Activated CD4-positive, CD25-positive, alpha-beta regulatory T cell treated with anti-CD3 and anti-CD28 coated beads, Interleukin-2, amount 50 U/mL, for 24 hours (primary cell): Measurements from ENCODE around the gene LENG1.
A peak's percentile ranks its signal among the peaks of the same experiment; 100 is the strongest.
"Not testable (repeated sequence)": the region's sequence is repeated elsewhere in the genome, so short reads cannot be mapped to it uniquely, and the experiment has no call there.

Experiments
- ATAC-seq, 2 donors: fragments of 150-1000 bp; cut with Tn5 transposase; one replicate each; pipeline ENCODE4 v1.10.0; 2021; ENCODE audit warnings: mild to moderate bottlenecking in 1 of 2, moderate library complexity in 1 of 2

Gene LENG1

GRCh38 chr19:54189145-54189734 is 29.7 kb upstream of the LENG1 start, which contains the start of gene MBOAT7:
MBOAT7 (minus strand) TSS chr19:54189580; CDS start chr19:54188508, 1,072 bp downstream.
- ATAC-seq = peak; percentile 3 to 41

- no peak for ATAC-seq
Observed at GRCh38 chr19:54188215-54188871, 28.8 kb upstream of the LENG1 start.

GRCh38 chr19:54186934-54187381 is 27.4 kb upstream of the LENG1 start:
- ATAC-seq = no peak

- ATAC-seq = no peak
Observed at GRCh38 chr19:54186351-54186750, 26.8 kb upstream of the LENG1 start.

- no peak for ATAC-seq
Observed at GRCh38 chr19:54183431-54183830, 23.9 kb upstream of the LENG1 start.

GRCh38 chr19:54181894-54182293 is 22.4 kb upstream of the LENG1 start:
- not testable (repeated sequence) for ATAC-seq

GRCh38 chr19:54180691-54181091 is 21.2 kb upstream of the LENG1 start:
- ATAC-seq = no peak

- no peak for ATAC-seq
Observed at GRCh38 chr19:54179921-54180461, 20.5 kb upstream of the LENG1 start.

- ATAC-seq = no peak
Observed at GRCh38 chr19:54179262-54179852, 19.8 kb upstream of the LENG1 start.

GRCh38 chr19:54178581-54179261 is 19.2 kb upstream of the LENG1 start:
- ATAC-seq = peak; percentile 87 to 92

- ATAC-seq = no peak
Observed at GRCh38 chr19:54173951-54174834, 14.7 kb upstream of the LENG1 start.

- no peak for ATAC-seq
Observed at GRCh38 chr19:54173359-54173699, 13.8 kb upstream of the LENG1 start.

- peak in 1 of 2 donors; percentile 32 for ATAC-seq
Observed at GRCh38 chr19:54172471-54173358, 13.2 kb upstream of the LENG1 start, which contains the start of gene TMC4. TMC4 (minus strand) TSS chr19:54173160; CDS start chr19:54173117, 43 bp downstream.

GRCh38 chr19:54171736-54172431 is 12.4 kb upstream of the LENG1 start:
- ATAC-seq = not testable (repeated sequence)

- no peak for ATAC-seq
Observed at GRCh38 chr19:54169149-54169740, 9.7 kb upstream of the LENG1 start.

GRCh38 chr19:54168174-54168917 is 8.8 kb upstream of the LENG1 start:
- ATAC-seq = peak; percentile 89 to 90

GRCh38 chr19:54165222-54165621 is 5.7 kb upstream of the LENG1 start:
- ATAC-seq = no peak

- ATAC-seq = no peak
Observed at GRCh38 chr19:54164369-54165068, 5.0 kb upstream of the LENG1 start.

- ATAC-seq = no peak
Observed at GRCh38 chr19:54162884-54163283, 3.4 kb upstream of the LENG1 start.
